Stomach (tissue), 4 donors: ENCODE data around the gene TMEM222.

Experiments used
- EP300 ChIP-seq: sonication (generic); formaldehyde crosslinking; IDR thresholded peaks from one replicate; pipeline ENCODE4 v1.6.1; 2017; ENCODE audit warnings: antibody characterized with exemption
- TF ChIP-seq, protein P1 (sequence below), 7 experiments: fragments of 450-650 bp in 4 of 7; fragments of 200-600 bp in 3 of 7; sonication (generic) in 3 of 7; IDR thresholded peaks; one replicate each; pipeline ENCODE4 v1.5.1; 2016 to 2019; ENCODE audit warnings: antibody characterized with exemption in 7 of 7, control low read depth in 2 of 7, mild to moderate bottlenecking in 1 of 7

DNA sequence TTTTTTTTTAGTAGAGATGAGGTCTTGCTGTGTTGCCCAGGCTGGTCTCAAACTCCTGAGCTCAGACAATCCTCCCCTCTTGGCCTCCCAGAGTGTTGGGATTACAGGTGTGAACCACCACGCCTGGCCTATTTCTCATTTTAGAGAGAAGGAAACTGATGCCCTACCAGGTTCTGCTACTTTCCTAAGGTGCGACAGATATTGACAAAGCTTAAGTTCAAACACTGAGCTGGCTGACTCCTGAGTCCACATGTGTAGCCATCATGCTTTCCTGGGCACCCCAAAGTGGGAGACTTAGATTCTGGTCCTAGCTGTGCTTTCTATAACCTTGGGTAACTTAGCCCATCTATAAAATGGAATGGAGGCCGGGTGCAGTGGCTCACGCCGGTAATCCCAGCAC lies 5.1 kb upstream of the TMEM222 start:
- TF ChIP-seq, protein P1, sequence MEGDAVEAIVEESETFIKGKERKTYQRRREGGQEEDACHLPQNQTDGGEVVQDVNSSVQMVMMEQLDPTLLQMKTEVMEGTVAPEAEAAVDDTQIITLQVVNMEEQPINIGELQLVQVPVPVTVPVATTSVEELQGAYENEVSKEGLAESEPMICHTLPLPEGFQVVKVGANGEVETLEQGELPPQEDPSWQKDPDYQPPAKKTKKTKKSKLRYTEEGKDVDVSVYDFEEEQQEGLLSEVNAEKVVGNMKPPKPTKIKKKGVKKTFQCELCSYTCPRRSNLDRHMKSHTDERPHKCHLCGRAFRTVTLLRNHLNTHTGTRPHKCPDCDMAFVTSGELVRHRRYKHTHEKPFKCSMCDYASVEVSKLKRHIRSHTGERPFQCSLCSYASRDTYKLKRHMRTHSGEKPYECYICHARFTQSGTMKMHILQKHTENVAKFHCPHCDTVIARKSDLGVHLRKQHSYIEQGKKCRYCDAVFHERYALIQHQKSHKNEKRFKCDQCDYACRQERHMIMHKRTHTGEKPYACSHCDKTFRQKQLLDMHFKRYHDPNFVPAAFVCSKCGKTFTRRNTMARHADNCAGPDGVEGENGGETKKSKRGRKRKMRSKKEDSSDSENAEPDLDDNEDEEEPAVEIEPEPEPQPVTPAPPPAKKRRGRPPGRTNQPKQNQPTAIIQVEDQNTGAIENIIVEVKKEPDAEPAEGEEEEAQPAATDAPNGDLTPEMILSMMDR (IDR thresholded peaks at IDR 0.05), result no peak
- no peak for TF ChIP-seq EP300
